Smooth muscle cell of the coronary artery (primary cell): ENCODE data around the gene GYPE. TPM values are rescaled to one million over a fixed set of nuclear protein-coding genes. Genes with fewer than 3 reads are reported as not detected.

Source experiments
- total RNA-seq: library from RNA; depleted of rRNA; stranded (reverse); fragments of >200 nt; gene quantifications from 2 replicates; pipeline ENCODE4 v1.2.3, GENCODE V29; 2014; ENCODE audit warnings: low replicate concordance

GYPE gene
- total RNA-seq, result 0.59 and 1.3 TPM in 2 replicates

DNA sequence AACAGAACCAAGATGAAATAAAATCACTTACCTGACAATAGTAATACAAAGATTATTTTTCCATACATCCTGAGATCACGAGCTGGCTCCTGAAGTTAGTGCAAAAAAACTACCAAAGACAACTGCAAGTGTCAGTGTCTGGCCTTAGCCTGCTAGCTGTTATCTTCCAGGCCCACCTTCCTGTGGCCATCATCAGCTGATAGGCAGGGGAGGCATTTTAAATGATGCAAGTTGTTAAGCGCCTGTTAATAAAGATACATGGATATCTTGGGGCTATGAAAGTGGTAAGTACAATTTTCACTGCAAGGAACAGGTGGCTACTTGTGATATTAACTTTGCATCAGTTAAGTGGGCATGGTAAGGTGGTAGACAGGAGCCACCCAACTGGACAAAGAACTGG is at the start of gene GYPE:
Gene GYPE, minus strand, starts transcription at position 120 of the 400 bp plus-strand sequence. Its CDS starts 52 bp downstream, at position 68.

Other genes with a start within 250 kb of the GYPE start
- gene FREM3, start 204.9 kb downstream of the GYPE start, total RNA-seq, result 0.08 TPM in 1 of 2 replicates, not detected in the other
- not detected in 2 replicates for gene GYPB, start 113.8 kb upstream of the GYPE start, total RNA-seq
- not detected in 2 replicates for gene GYPA, start 235.2 kb upstream of the GYPE start, total RNA-seq